Lower leg skin (tissue), 4 donors: ENCODE results near the gene SYNE2. TPM values are rescaled to one million over a fixed set of nuclear protein-coding genes. Genes with fewer than 3 reads are reported as not detected.

Experiments
- DNase-seq, 2 donors: peaks; one replicate each; pipeline ENCODE4 v3.0.0-alpha.2; 2019; ENCODE audit warnings: low spot score in 2 of 2
- H3K4me3 ChIP-seq: fragments of 200-600 bp; sonication (generic); 2 replicates; pipeline ENCODE4 v1.5.1; 2017; ENCODE audit warnings: mild to moderate bottlenecking, low read depth; ENCODE audit not compliant: poor library complexity, severe bottlenecking
- POLR2A ChIP-seq, 2 donors: fragments of 450-650 bp; IDR thresholded peaks; one replicate each; pipeline ENCODE4 v1.6.1; 2016 to 2017; ENCODE audit warnings: antibody characterized with exemption in 2 of 2, mild to moderate bottlenecking in 1 of 2, moderate library complexity in 1 of 2
- WGBS, 2 donors: methylation state at CpG; one replicate each; pipeline ENCODE4 v1.1.5; 2018; 5-methylcytosine and 5-hydroxymethylcytosine counted together
- intact Hi-C: fragments of 100-400 bp; cut with DNase I; formaldehyde crosslinking; loops from one replicate; pipeline ENCODE4 v1.15.0; 2023; ENCODE audit warnings: low total_unique reads
- total RNA-seq, 4 donors: library from RNA; depleted of rRNA; stranded (reverse); fragments of >200 nt; gene quantifications; one replicate each; pipeline ENCODE4 v1.1.0, GENCODE V29; 2016
- TF ChIP-seq, protein P1 (sequence below), 3 donors: fragments of 450-650 bp; IDR thresholded peaks; one replicate each; pipeline ENCODE4 v1.5.1; 2016; ENCODE audit warnings: antibody characterized with exemption in 3 of 3, mild to moderate bottlenecking in 3 of 3, moderate library complexity in 2 of 3

SYNE2 gene
- total RNA-seq, 4 donors from 2014 or later, result 200 to 479 (median 232) TPM

DNA sequence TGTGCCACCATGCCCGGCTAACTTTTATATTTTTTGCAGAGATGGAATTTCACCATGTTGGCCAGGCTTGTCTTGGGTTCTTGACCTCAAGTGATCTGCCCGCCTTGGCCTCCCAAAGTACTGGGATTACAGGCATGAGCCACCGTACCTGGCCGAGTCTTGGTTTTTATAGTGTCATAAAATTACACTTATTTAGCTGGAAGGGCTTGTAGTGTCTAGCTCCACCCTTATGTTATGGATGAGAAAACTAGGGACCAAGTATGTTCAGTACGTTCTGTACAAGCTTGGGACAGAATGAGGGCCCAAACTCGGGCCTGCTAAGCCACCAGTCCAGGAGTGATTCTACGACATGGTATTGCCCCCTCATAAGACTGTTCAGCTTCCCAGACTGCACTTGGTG lies 35.1 kb downstream of the SYNE2 start:
- no peak for TF ChIP-seq POLR2A (IDR thresholded peaks at IDR 0.05)
- no peak for DNase-seq
- intact Hi-C loops, result no loop called here
- WGBS, 2 donors, result 90 to 92% methylated on average over 7 of the region's 7 CpGs
- H3K4me3 ChIP-seq, result no peak overlapping the region

DNA sequence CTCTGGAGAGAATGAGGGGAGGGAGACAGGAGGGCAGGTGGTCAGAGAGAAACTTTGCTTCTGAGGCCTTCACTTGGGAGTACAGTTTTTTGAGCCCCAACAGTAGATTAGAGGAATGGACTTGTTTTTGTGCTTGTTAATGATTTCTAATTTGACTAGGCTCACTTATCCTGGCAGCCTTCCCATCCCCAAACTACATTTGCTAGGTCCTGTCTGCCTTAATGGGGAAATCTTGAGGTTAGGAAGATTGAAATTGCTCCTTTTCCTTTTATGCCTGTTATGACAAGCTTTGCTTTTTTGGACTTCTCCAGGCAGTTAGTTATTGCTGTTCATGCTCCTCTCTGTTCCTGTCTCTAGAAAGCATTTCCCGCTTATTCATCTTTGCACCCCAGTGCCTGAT lies 37.7 kb downstream of the SYNE2 start:
- intact Hi-C loops, result no loop called here
- 47 to 50% methylated on average over 1 of the region's 1 CpG for WGBS, 2 donors
- no peak for DNase-seq
- no peak overlapping the region for H3K4me3 ChIP-seq
- TF ChIP-seq, protein P1, sequence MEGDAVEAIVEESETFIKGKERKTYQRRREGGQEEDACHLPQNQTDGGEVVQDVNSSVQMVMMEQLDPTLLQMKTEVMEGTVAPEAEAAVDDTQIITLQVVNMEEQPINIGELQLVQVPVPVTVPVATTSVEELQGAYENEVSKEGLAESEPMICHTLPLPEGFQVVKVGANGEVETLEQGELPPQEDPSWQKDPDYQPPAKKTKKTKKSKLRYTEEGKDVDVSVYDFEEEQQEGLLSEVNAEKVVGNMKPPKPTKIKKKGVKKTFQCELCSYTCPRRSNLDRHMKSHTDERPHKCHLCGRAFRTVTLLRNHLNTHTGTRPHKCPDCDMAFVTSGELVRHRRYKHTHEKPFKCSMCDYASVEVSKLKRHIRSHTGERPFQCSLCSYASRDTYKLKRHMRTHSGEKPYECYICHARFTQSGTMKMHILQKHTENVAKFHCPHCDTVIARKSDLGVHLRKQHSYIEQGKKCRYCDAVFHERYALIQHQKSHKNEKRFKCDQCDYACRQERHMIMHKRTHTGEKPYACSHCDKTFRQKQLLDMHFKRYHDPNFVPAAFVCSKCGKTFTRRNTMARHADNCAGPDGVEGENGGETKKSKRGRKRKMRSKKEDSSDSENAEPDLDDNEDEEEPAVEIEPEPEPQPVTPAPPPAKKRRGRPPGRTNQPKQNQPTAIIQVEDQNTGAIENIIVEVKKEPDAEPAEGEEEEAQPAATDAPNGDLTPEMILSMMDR (IDR thresholded peaks at IDR 0.05), result no peak
- no peak for TF ChIP-seq POLR2A (IDR thresholded peaks at IDR 0.05)

DNA sequence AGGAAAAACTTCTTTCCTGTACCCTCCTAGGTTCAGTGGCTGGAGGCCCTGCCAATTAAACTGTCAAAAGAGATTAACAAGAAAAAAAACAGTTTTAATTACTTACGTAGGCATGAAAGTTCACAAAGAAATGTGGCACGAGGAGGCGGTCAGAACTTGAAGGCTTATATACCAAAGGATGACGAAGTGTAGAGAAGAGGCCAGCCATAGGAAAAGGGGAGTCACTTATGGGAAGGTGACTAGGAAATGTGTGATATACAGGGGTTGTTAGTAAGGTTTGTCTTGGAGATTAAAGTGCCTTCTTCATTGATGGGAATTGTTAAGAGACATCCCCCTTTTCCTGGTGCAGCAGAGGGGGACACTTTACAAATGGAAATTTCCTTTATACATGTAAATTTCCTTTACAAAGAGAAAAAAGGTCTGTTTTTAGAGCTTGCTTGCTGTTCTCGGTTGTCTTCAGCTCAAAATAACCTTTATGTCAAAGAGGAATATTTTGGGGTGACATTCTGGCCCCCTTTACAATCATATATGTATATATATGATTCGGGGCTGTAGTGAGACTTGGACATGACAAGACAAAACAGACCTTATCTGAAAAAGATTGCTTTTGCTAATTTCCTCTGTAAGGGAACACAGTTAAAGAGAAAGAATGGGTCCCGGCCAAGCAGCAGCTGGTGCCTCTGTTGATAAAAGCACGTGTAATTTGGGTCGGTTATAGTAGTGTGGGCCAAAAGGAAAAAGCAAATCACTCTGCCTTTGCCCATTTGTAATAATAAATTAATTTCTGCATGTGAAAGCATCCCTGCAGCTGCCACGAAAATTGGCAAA lies 38.6 kb downstream of the SYNE2 start:
- no peak overlapping the region for H3K4me3 ChIP-seq
- no peak for DNase-seq
- TF ChIP-seq POLR2A (IDR thresholded peaks at IDR 0.05), result no peak
- TF ChIP-seq, protein P1 (IDR thresholded peaks at IDR 0.05), result no peak
- 29 to 34% methylated on average over 10 of the region's 10 CpGs for WGBS, 2 donors
- intact Hi-C loops, result no loop called here

DNA sequence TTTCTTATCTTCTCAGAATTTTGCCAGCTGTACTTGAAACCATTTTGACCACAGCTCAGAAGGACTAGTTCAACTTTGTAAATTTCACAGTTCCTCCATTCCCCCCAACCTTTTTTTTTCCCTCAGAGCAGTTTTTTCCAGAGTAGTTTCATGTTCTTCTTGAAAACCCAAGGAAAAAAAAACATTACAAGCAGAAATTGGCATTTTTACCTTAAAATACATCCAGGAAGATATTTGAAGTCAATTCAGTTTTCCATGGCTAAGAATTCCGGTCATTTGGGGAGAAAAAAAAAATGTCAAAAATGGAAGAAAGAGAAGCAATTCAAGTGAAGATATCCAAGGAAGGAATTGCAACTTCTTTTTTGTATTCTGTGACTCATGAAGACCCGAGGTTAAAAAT lies 39.5 kb downstream of the SYNE2 start:
- WGBS, 2 donors, result 31 to 32% methylated on average over 2 of the region's 2 CpGs
- no peak overlapping the region for H3K4me3 ChIP-seq
- no peak for DNase-seq
- intact Hi-C loops, result no loop called here
- TF ChIP-seq, protein P1 (IDR thresholded peaks at IDR 0.05), result no peak
- TF ChIP-seq POLR2A (IDR thresholded peaks at IDR 0.05), result no peak

DNA sequence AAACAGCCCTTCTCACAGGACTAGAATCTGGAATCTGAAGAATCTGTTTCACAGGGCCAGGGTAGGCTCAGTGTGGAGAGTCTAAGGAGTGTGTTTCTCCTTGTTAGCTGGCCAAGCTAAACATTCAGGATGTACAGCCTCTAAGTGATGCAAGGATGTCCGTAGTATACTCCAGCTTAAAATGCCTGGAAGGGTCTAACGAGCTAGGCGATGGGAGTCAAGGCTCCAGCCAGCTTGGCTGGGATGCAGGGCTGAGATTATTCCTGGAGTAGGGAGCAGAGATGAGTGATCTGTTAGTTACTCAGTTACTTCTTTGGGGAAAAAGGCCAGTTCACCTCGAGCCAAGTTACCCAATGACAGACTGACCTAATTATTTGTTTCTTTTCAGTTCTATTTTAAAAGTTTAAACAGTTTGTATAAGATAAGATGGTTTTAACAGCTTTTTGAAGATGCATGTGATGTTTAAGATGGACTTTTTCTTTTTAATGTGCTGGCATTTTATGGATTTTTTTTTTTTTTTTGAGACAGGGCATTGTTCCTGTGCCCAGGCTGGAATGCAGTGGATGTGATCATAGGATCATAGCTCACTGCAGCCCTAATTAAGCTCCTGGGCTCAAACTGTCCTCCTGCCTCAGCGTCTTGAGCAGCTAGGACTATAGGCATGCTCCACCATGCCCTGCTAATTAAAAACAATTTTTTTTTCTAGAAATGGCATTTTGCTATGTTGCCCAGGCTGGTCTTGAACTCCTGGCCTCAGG lies 41.1 kb downstream of the SYNE2 start:
- H3K4me3 ChIP-seq, result no peak overlapping the region
- 14 to 27% methylated on average over 5 of the region's 5 CpGs for WGBS, 2 donors
- no peak for TF ChIP-seq POLR2A (IDR thresholded peaks at IDR 0.05)
- TF ChIP-seq, protein P1 (IDR thresholded peaks at IDR 0.05), result no peak
- intact Hi-C loops, result no loop called here
- DNase-seq, result peak; percentile 50 to 89

DNA sequence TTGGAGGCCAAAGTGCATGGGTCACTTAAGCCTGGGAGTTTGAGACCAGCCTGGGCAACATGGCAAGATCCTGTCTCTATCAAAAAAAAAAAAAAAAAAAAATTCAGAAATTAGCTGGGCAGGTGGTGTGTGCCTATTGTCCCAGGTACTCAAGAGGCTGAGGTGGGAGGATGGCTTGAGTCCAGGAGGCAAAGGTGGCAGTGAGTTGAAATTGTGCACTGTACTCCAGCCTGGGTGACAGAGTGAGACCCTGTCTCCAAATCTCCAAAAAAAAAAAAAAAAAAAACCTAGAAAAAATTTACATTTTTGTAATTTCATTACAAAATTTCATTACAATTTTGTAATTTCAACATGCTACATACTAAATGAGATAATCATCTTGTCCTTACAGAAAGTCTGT lies 42.7 kb downstream of the SYNE2 start:
- no peak overlapping the region for H3K4me3 ChIP-seq
- TF ChIP-seq, protein P1 (IDR thresholded peaks at IDR 0.05), result no peak
- no peak for TF ChIP-seq POLR2A (IDR thresholded peaks at IDR 0.05)
- intact Hi-C loops, result no loop called here
- DNase-seq, result no peak
